Stimulated activated CD8-positive, alpha-beta memory T cell treated with anti-CD3 and anti-CD28 coated beads, Interleukin-12 subunit alpha, Interleukin-12 subunit beta, amount 100 ng/mL, for 1 hour (primary cell): ENCODE data around the gene F7.
"Not testable (repeated sequence)": the region's sequence is repeated elsewhere in the genome, so short reads cannot be mapped to it uniquely, and the experiment has no call there.

Experiments
- DNase-seq: peaks from one replicate; pipeline ENCODE4 v3.0.0-alpha.2; 2020; ENCODE audit warnings: low read depth

The F7 gene

GRCh38 chr13:113153810-113154748 is 48.5 kb downstream of the F7 start:
- peak; percentile 66 for DNase-seq

GRCh38 chr13:113155201-113155600 is 49.6 kb downstream of the F7 start:
- DNase-seq: no peak

GRCh38 chr13:113155982-113156655 is 50.5 kb downstream of the F7 start:
- no peak for DNase-seq

GRCh38 chr13:113157206-113157928 is 51.8 kb downstream of the F7 start:
- DNase-seq: no peak

GRCh38 chr13:113157929-113158747 is 52.5 kb downstream of the F7 start, which contains the start of gene PROZ:
Gene PROZ (plus strand): TSS chr13:113158648. CDS start chr13:113158661, 13 bp downstream.
- DNase-seq: no peak

- no peak for DNase-seq
Observed at GRCh38 chr13:113158946-113159345, 53.4 kb downstream of the F7 start.

GRCh38 chr13:113159701-113160100 is 54.1 kb downstream of the F7 start:
- no peak for DNase-seq

GRCh38 chr13:113160983-113161382 is 55.4 kb downstream of the F7 start:
- no peak for DNase-seq

- no peak for DNase-seq
Observed at GRCh38 chr13:113161433-113161832, 55.8 kb downstream of the F7 start.

GRCh38 chr13:113161975-113162374 is 56.4 kb downstream of the F7 start:
- DNase-seq: not testable (repeated sequence)

GRCh38 chr13:113162783-113163685 is 57.4 kb downstream of the F7 start:
- DNase-seq: no peak

GRCh38 chr13:113164492-113164891 is 58.9 kb downstream of the F7 start:
- no peak for DNase-seq

- no peak for DNase-seq
Observed at GRCh38 chr13:113166266-113166665, 60.7 kb downstream of the F7 start.

- no peak for DNase-seq
Observed at GRCh38 chr13:113166681-113167080, 61.1 kb downstream of the F7 start.

GRCh38 chr13:113167155-113167554 is 61.6 kb downstream of the F7 start:
- no peak for DNase-seq

- DNase-seq: no peak
Observed at GRCh38 chr13:113167575-113167974, 62.0 kb downstream of the F7 start.

- no peak for DNase-seq
Observed at GRCh38 chr13:113168211-113168610, 62.6 kb downstream of the F7 start.

- DNase-seq: no peak
Observed at GRCh38 chr13:113169277-113170272, 64.0 kb downstream of the F7 start.
